DLD1 (cell line): Measurements from ENCODE around the gene CDC42EP4.

Source experiments
- in situ Hi-C: cut with HindIII; loops from 2 replicates; pipeline ENCODE4 v1.10.0; 2017; ENCODE audit warnings: low sequenced_read_pairs

Gene CDC42EP4

GRCh38 chr17:73311781-73312641 is at the start of gene CDC42EP4:
Gene CDC42EP4, minus strand, starts transcription at chr17:73312001. Its CDS starts 25,501 bp downstream, at chr17:73286500.
- in situ Hi-C loops: no loop called here

- in situ Hi-C loops: no loop called here
Measured at GRCh38 chr17:73360961-73361761, 49.4 kb upstream of the CDC42EP4 start.

GRCh38 chr17:73359987-73360410 is 48.2 kb upstream of the CDC42EP4 start:
- in situ Hi-C loops: no loop called here

GRCh38 chr17:73359352-73359751 is 47.6 kb upstream of the CDC42EP4 start:
- in situ Hi-C loops: no loop called here

- in situ Hi-C loops: no loop called here
Measured at GRCh38 chr17:73358668-73359067, 46.9 kb upstream of the CDC42EP4 start.

GRCh38 chr17:73357981-73358380 is 46.2 kb upstream of the CDC42EP4 start:
- in situ Hi-C loops: no loop called here

GRCh38 chr17:73357318-73357717 is 45.5 kb upstream of the CDC42EP4 start:
- in situ Hi-C loops: no loop called here

GRCh38 chr17:73356561-73357170 is 44.9 kb upstream of the CDC42EP4 start:
- in situ Hi-C loops: no loop called here

GRCh38 chr17:73354423-73355284 is 42.9 kb upstream of the CDC42EP4 start:
- in situ Hi-C loops: no loop called here

GRCh38 chr17:73352261-73352660 is 40.5 kb upstream of the CDC42EP4 start:
- in situ Hi-C loops: no loop called here

- in situ Hi-C loops: no loop called here
Measured at GRCh38 chr17:73351764-73352163, 40.0 kb upstream of the CDC42EP4 start.

GRCh38 chr17:73350864-73351263 is 39.1 kb upstream of the CDC42EP4 start:
- in situ Hi-C loops: no loop called here

- in situ Hi-C loops: loop anchor here (5.0 kb wide), 2 partner anchors 43 to 82 kb away; no protein-coding TSS in a partner anchor
Measured at GRCh38 chr17:73349647-73350046, 37.8 kb upstream of the CDC42EP4 start.

GRCh38 chr17:73349138-73349537 is 37.3 kb upstream of the CDC42EP4 start:
- in situ Hi-C loops: loop anchor here (5.0 kb wide), 2 partner anchors 43 to 82 kb away; no protein-coding TSS in a partner anchor

GRCh38 chr17:73348829-73349095 is 37.0 kb upstream of the CDC42EP4 start:
- in situ Hi-C loops: loop anchor here (5.0 kb wide), 2 partner anchors 44 to 81 kb away; no protein-coding TSS in a partner anchor

GRCh38 chr17:73348018-73348828 is 36.4 kb upstream of the CDC42EP4 start:
- in situ Hi-C loops: loop anchor here (5.0 kb wide), 2 partner anchors 44 to 81 kb away; no protein-coding TSS in a partner anchor

GRCh38 chr17:73347351-73347750 is 35.5 kb upstream of the CDC42EP4 start:
- in situ Hi-C loops: loop anchor here (5.0 kb wide), 2 partner anchors 45 to 80 kb away; no protein-coding TSS in a partner anchor

- in situ Hi-C loops: loop anchor here (5.0 kb wide), 2 partner anchors 46 to 79 kb away; no protein-coding TSS in a partner anchor
Measured at GRCh38 chr17:73346501-73347162, 34.8 kb upstream of the CDC42EP4 start.
